Jurkat, Clone E6-1 (cell line): Measurements from ENCODE around the gene SBNO2.
A peak's percentile ranks its signal among the peaks of the same experiment; 100 is the strongest.

Experiments
- DNase-seq: peaks from one replicate; pipeline ENCODE4 v3.0.0-alpha.2; 2011; ENCODE audit warnings: low read depth, low spot score
- H3K4me3 ChIP-seq: 2 replicates; pipeline ENCODE4 v1.5.1; 2011; ENCODE audit warnings: mild to moderate bottlenecking, low read length, control low read depth, moderate library complexity

SBNO2 gene

GRCh38 chr19:1069009-1069779 lies 104.9 kb downstream of the SBNO2 start:
- H3K4me3 ChIP-seq: peak overlapping the region; percentile 89
- DNase-seq: peak; percentile 71

GRCh38 chr19:1068009-1069001 lies 105.8 kb downstream of the SBNO2 start:
- peak overlapping the region; percentile 89 for H3K4me3 ChIP-seq
- DNase-seq: peak; percentile 85

GRCh38 chr19:1067341-1067957 lies 106.6 kb downstream of the SBNO2 start:
- H3K4me3 ChIP-seq: peak overlapping the region; percentile 89

GRCh38 chr19:1066748-1067340 lies 107.2 kb downstream of the SBNO2 start, which contains the start of gene ARHGAP45:
Gene ARHGAP45 (plus strand): TSS chr19:1067167. CDS start chr19:1067406, 239 bp downstream.
- DNase-seq: peak; percentile 81

More at GRCh38 chr19:1067341-1067957, 106.6 kb downstream of the SBNO2 start:
- DNase-seq: no peak

GRCh38 chr19:1066251-1066747 lies 107.8 kb downstream of the SBNO2 start:
- peak overlapping the region; percentile 53 for H3K4me3 ChIP-seq
- DNase-seq: no peak

More at GRCh38 chr19:1066748-1067340, 107.2 kb downstream of the SBNO2 start, which contains the start of gene ARHGAP45:
- peak within 1 kb of the TSS; percentile 89 for H3K4me3 ChIP-seq

- DNase-seq: no peak
- H3K4me3 ChIP-seq: no peak overlapping the region; the same call in 1 of the 2 replicates
These were observed 108.4 kb downstream of the SBNO2 start for GRCh38 chr19:1065606-1066109.

- peak; percentile 60 for DNase-seq
- H3K4me3 ChIP-seq: peak overlapping the region; percentile 27
These were observed 109.1 kb downstream of the SBNO2 start for GRCh38 chr19:1064661-1065605.

GRCh38 chr19:1063909-1064660 lies 110.0 kb downstream of the SBNO2 start:
- no peak for DNase-seq
- H3K4me3 ChIP-seq: no peak overlapping the region

GRCh38 chr19:1063030-1063908 lies 110.8 kb downstream of the SBNO2 start:
- H3K4me3 ChIP-seq: no peak overlapping the region
- no peak for DNase-seq

- H3K4me3 ChIP-seq: no peak overlapping the region
- no peak for DNase-seq
These were observed 111.6 kb downstream of the SBNO2 start for GRCh38 chr19:1062387-1063029.

- DNase-seq: no peak
- H3K4me3 ChIP-seq: no peak overlapping the region
These were observed 112.1 kb downstream of the SBNO2 start for GRCh38 chr19:1061987-1062386.

GRCh38 chr19:1060689-1061088 lies 113.4 kb downstream of the SBNO2 start:
- no peak overlapping the region for H3K4me3 ChIP-seq
- DNase-seq: no peak

- H3K4me3 ChIP-seq: no peak overlapping the region
- no peak for DNase-seq
These were observed 116.0 kb downstream of the SBNO2 start for GRCh38 chr19:1058112-1058511.
